KG1 (cell line): Measurements from ENCODE around the gene ADARB2.

Experiments
- DNase-seq: peaks from one replicate; lab custom pipeline; 2025; lab: John Stamatoyannopoulos, UW

ADARB2 gene

DNA sequence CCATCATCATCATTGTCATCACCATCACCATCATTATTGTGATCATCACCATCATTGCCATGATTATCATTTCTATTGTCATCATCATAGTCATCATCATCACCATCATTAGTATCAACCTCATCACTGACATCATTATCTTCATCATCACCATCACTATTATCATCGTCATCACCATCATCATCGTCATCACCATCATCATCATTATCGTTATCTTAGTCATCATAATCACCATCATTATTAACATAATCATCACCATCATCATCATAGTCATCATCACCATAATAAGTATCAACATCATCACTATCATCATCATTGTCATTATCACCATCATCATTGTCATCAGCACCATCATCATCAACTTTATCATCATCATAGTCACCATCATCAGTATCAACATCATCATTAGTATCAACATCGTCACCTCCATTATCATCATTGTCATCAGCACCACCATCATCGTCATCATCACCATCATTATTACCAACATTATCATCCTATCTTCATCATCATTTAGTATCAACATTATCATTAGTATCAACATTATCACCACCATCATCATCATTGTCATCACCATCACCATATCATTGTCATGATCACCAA is 241.3 kb downstream of the ADARB2 start:
- no peak for DNase-seq

DNA sequence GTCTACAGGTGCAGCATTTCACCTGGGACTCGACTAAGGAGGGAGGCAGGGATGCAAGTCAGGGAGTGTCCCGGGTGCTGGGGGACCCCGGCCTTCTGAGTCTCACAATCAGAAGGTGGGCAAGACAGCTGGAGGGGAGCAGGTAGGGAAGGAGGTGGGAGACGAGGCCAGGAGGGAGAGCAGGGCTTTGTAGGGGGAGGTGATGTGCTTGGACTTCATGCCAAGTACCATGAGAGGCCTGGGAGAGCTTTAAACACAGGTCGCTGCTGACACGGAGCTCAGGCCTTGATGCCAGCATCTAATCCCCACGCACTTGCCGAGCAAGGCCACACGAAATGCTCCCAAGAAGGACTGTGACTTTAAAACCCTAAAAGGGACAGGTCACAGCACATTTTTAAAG is 244.7 kb downstream of the ADARB2 start:
- no peak for DNase-seq

DNA sequence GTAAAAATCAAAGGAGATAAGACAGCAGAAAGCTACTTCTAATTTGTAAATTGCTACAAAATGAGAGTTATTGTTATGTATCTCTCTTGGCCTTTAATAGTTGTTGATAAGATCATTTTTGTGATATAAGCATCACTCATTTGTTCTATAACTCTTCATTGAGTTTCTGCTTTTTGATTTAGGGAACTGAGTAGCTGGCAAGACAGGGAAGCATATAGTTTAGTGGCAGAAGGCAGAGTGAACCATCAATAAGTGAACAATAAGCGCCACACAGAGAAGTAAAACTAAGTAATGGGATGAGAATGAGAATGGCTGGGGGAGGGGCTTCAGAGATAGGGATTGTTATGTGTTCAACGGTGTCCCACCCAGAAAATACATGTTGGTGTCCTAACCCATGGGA is 245.4 kb downstream of the ADARB2 start:
- DNase-seq: no peak

GRCh38 chr10:1489801-1490200 is 247.5 kb downstream of the ADARB2 start:
- DNase-seq: no peak

DNA sequence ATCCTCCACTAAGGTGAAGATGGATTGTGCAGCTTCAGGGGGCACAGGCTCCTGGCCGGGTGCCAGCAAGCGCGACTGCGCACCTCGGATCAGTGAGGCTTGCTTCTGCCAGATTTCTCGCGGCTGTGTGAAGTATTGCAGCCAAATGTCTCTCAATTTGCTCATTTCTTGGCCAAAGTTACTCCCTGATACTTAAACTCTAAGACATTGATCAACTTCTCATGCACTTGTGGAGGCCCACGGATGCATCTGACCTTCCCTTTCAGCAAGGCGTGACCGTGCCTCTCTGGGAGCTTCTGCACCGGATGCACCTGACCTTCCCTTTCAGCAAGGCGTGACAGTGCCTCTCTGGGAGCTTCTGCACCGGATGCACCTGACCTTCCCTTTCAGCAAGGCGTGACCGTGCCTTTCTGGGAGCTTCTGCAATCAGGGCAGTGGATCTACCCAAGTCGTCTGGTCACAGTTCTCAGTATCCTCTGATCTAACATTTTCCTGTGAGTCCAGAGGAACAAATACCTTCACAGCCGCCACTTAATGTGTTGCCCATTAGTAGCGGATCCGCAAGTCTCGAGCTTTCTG is 248.3 kb downstream of the ADARB2 start:
- no peak for DNase-seq

DNA sequence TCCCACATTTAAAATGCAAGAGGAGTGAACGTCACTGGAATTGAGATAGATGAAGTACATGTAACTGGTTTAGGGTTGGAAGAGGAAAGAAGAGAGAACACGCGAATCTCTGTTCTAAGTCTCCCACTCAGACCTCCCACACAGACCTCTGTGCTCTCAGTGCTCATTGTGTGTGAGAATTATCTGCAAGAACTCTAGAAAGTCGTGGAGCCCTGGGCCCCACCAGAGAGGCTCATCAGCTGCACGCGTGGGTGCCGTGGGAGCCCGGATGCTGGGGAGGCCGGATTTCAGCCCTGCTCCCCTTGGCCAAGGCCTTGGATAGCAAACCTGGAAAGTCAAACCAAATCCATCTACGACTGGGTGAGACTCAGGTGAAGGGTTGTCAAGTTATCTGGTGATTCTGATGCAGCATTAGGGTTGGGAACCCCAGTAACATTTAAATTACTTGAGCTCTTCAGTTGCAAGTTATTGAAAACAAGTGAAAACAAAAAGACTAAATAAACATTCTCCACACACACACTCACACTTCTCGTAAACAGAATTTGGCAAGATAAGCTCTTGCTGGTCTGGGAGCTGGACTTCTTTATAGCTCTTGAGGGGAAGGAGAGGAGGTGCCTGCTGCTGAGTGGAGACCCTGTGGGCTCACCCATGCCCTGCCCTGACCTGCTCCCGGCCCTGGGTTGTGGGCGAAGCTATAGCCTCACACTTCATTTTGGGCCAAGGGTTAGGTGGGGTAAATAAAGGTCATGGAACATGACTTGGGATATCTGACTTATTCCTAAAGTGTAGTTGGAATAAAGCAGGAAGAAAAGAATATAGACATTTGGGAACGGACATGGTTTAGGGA is 250.3 kb downstream of the ADARB2 start:
- DNase-seq: no peak

DNA sequence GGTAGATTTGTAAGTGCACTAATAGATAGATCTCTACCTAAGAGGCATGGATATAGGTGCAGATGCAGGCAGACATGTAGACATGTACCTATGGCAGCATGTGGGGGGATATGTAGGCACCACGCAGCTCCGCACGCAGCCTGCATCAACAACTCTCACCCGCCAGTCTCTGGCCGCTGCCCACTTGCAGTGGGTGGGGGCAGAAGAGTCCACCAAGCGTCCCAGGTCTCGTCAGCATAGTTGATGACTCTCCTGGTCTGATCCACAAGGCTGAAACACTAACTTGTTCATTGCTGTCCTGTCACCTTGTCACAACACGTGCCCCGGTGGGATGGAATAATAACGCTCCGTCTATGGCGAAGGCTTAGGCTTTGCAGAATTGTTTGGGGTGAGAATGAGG is 252.0 kb downstream of the ADARB2 start:
- DNase-seq: no peak

DNA sequence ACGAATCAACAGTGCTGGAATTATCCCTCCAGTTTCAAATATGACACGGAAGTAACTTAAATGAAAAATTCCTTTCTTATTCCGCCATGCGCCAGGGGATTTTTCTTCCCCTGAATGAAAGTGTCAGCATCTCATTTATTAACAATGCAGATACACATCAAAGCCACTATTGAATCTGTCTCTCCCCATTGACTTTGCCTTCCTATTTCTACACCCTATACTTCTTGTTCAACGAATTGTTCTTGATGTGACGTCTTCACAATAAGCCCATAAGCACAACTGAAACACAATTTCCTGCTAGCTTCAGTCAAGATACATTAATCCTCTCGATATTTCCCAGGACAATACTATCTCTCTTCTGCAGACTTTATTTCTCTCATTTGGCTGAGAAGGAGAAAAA is 253.5 kb downstream of the ADARB2 start:
- no peak for DNase-seq

- no peak for DNase-seq
These were observed 254.1 kb downstream of the ADARB2 start for GRCh38 chr10:1483246-1483645.

DNA sequence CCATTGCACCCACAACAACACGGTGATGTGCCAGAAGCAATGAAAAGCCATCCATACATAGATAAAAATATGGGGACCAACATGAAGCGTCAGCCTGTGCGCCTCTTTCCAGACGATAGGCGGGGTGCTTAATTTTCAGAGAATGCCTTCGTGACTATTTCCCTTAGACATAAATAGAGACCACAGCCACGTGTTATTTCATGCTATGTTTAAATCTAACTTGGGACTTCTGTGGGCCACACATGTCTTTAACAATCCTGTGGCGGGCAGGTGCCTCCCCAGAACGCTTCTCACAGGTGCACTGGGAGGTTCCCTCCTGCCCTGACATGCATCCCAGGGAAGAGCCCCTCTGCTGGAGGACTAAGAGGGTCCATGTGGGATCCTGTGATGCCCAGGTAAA is 259.7 kb downstream of the ADARB2 start:
- DNase-seq: no peak

GRCh38 chr10:1476455-1476803 is 260.9 kb downstream of the ADARB2 start:
- no peak for DNase-seq

DNA sequence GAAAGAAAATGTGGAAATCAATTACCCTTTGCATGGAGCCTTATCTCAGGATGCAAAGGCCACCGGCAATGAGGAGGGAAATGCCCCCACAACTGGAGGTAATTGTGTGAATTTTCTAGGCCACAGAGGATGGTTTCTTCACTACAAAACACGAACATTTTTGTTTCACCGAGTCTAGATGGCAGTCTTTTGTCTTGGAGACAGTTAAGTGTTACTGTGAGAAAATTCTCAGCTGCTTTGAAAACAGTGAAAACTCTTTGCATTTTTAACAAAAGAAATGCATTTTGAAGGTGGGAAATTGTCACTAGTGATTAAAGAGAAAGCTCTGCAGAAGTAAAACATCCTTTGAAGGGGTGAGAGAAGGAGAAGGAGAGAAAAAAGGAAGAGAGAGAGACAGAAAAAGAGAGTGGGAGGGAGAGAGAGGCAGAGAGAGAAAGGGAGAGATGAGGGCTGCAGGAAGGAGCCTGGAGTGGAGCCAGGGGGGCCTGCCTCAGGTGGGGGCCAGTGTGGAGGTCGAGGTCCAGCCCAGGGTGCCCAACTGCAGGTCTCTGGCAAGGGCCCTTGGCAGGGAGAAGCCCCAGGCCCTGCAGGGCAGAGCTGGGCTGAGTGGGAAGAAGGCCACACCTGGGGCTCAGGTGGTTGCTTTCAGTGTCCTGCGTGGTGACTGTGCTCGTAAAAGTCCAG is 261.4 kb downstream of the ADARB2 start:
- DNase-seq: no peak

DNA sequence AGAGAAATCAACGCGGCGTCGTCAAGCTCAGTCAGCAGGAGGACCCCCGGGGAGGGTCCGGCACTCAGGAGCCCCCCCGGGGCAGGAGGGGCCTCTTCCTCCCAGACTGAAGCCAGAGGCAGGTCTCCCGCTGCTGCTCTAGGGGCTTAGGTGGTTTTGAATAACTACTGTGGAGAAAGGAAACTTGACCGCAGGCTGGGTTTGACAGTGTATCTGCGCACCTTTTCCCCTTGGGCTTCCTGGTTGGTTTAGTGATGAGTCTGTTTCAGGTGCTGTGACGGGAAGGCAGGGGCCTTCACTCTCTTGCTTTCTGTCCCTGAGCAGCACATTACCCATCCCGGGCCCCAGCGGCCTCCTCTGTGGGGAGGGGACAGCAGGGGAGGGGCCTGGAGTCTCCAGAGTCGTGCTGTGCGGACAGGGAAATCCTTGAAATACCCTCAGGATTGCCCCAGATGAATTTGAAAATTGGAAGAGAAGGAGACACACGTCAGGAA is 262.2 kb downstream of the ADARB2 start:
- no peak for DNase-seq

DNA sequence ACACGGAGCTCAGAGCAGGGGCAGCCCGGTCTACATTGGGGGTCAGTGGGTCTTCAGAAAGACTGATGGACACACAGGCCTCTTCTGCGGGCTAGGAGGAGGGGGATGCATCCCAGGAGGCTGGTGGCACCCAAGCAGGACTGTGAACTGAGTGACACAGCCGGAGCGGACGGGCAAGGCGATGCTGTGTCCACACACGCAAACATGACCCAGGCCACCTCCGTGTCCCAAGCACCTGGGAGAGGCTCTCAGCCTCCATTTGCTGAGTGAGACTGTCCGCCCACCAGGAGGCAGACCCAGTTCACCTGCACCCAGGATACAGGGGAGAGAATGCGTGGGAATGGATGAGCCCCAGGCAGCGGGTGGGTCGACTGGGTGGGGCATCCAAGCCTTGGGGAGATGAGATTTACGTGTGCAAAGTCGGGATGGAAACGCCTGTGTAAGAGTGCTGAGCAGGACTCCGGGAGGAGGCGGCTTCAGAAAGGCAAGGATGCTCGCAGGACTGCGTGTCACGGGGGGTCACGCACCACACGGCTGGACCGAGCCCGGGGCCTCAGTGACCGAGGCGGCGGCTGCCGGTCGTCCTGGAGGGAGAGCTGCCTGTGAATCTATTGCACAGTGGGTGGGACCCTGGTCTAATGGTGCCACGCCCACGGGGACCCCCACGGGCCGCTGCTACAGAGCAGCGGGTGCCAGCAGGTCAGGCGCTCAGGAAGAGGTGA is 262.8 kb downstream of the ADARB2 start:
- DNase-seq: no peak

GRCh38 chr10:1473874-1474273 is 263.5 kb downstream of the ADARB2 start:
- no peak for DNase-seq

DNA sequence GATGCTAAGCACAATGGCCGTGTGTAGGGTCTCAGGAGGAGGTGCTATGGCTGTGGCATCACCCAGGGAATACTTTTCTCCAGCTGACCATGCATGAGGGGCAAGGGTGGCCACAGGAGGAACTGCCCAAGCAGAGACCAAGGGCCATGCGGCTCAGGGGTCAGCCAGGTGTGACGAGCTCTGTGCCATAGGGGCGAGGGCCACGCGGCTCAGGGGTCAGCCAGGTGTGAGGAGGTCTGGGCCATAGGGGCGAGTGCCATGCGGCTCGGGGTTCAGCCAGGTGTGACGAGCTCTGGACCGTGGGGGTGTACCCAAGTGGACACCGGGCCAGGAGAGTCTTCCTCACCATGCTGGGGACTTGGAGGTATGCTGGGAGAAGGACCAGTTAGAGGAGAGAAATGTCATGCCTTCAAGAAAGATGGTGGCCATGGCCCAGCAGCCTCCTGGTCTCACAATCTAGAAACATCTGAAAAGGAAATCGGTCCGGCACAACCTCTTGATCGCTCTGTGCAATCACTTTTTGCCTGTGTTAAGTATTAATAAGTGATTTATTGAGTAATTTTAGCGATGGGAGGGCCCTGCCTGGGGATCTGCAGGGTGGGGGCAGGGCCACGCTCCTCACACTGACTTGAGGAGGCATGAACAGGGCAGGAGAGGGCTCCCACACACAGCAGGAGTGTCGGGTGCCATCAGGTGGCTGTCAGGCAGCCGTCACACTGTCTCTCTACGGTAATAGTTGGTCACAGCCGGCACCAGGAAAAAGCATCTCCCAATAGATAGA is 265.0 kb downstream of the ADARB2 start:
- DNase-seq: no peak

- DNase-seq: no peak
These were observed 268.5 kb downstream of the ADARB2 start for GRCh38 chr10:1468811-1469210.

- DNase-seq: no peak
These were observed 269.8 kb downstream of the ADARB2 start for GRCh38 chr10:1467334-1468076.

- DNase-seq: no peak
These were observed 271.1 kb downstream of the ADARB2 start for GRCh38 chr10:1465993-1466764.

DNA sequence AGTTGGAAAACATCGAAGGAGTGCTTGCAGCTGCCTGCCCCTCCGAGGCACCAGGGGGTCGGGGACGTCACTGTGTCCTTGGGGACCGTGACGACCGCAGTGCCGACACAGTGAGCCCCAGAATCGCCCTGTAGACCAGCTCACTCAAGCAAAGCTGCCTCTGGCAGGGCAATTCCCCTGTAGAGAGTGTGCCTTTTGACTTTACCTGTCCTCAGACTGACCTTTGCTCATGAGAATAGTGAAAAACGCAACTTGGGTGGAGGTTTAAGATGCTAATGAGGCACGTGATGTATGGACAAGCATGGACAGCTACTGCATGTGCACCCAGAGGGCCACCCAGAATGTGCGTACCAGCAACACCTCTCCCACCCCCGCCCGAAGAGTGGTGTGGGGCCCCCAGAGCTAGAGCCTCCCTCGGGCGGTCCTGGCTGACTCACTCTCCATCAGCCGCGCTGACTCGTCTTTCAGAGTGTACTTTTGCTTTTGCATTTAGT is 271.9 kb downstream of the ADARB2 start:
- DNase-seq: no peak
